HEK293 (cell line): ENCODE data around the gene CDH12.
"Not testable (repeated sequence)": the region's sequence is repeated elsewhere in the genome, so short reads cannot be mapped to it uniquely, and the experiment has no call there.

Source experiments
- CTCF ChIA-PET: fragments of 350-600 bp; formaldehyde crosslinking; extraction: SDS; loops from one replicate; lab custom pipeline; 2021; ENCODE audit warnings: antibody characterized with exemption; lab: Yijun Ruan, JAX
- POLR2A ChIA-PET: fragments of 300-600 bp; formaldehyde crosslinking; extraction: SDS; loops from one replicate; lab custom pipeline; 2020; ENCODE audit warnings: antibody characterized with exemption, inconsistent platforms; lab: Yijun Ruan, JAX
- H3K27ac ChIP-seq: fragments of 200-500 bp; sonication (Bioruptor generic); 2 replicates; pipeline ENCODE4 v1.5.1; 2014; ENCODE audit warnings: low read depth, low read length, control low read depth, inconsistent platforms; ENCODE audit errors: extremely low read depth
- H3K36me3 ChIP-seq, 2 experiments: fragments of 200-500 bp in 1 of 2; sonication (Bioruptor generic) in 1 of 2; 1 replicate in 1 of 2; 2 replicates in 1 of 2; pipeline ENCODE4 v1.5.1; 2014 to 2017; ENCODE audit warnings: inconsistent platforms in 2 of 2, low read length in 2 of 2; ENCODE audit not compliant: control insufficient read depth in 2 of 2, insufficient read depth in 1 of 2
- H3K4me1 ChIP-seq: fragments of 200-500 bp; sonication (Bioruptor generic); 2 replicates; pipeline ENCODE4 v1.5.1; 2014; ENCODE audit warnings: mild to moderate bottlenecking, low read length, inconsistent platforms; ENCODE audit not compliant: control insufficient read depth, insufficient read depth
- H3K4me3 ChIP-seq: 2 replicates; pipeline ENCODE4 v1.5.1; 2011; ENCODE audit warnings: low read depth, mild to moderate bottlenecking, control low read depth, low read length, moderate library complexity
- H3K9me3 ChIP-seq: fragments of 200-500 bp; sonication (Bioruptor generic); 2 replicates; pipeline ENCODE4 v1.5.1; 2014; ENCODE audit warnings: low read depth, low read length, inconsistent platforms; ENCODE audit not compliant: control insufficient read depth, insufficient read depth
- GLI2 ChIP-seq: fragments of 450-650 bp; formaldehyde crosslinking; IDR thresholded peaks from 2 replicates; pipeline ENCODE4; 2017; ENCODE audit warnings: missing biosample characterization, missing genetic modification characterization, low read depth, borderline replicate concordance
- WT1 ChIP-seq: fragments of 450-650 bp; formaldehyde crosslinking; IDR thresholded peaks from 2 replicates; pipeline ENCODE4 v1.5.1; 2016; ENCODE audit warnings: missing biosample characterization, missing genetic modification characterization
- YY2 ChIP-seq: fragments of 450-650 bp; formaldehyde crosslinking; IDR thresholded peaks from 2 replicates; pipeline ENCODE4 v1.5.1; 2016; ENCODE audit warnings: missing biosample characterization, missing genetic modification characterization
- ZBTB20 ChIP-seq: fragments of 450-650 bp; formaldehyde crosslinking; IDR thresholded peaks from 2 replicates; pipeline ENCODE4 v1.5.1; 2016; ENCODE audit warnings: missing biosample characterization, missing genetic modification characterization
- ZBTB48 ChIP-seq: fragments of 450-650 bp; formaldehyde crosslinking; IDR thresholded peaks from 2 replicates; pipeline ENCODE4 v1.5.1; 2016; ENCODE audit warnings: missing biosample characterization, missing genetic modification characterization
- ZBTB8A ChIP-seq: fragments of 450-650 bp; formaldehyde crosslinking; IDR thresholded peaks from 2 replicates; pipeline ENCODE4 v1.5.1; 2016; ENCODE audit warnings: missing biosample characterization, missing genetic modification characterization
- ZFHX2 ChIP-seq: fragments of 450-650 bp; formaldehyde crosslinking; conservative IDR thresholded peaks from 2 replicates; pipeline ENCODE4 v1.5.1; 2016; ENCODE audit warnings: missing biosample characterization, missing genetic modification characterization
- ZNF274 ChIP-seq, 2 experiments: fragments of 200-500 bp in 1 of 2; fragments of 450-650 bp in 1 of 2; sonication (Bioruptor generic) in 1 of 2; formaldehyde crosslinking in 1 of 2; IDR thresholded peaks; 2 replicates each; pipeline versions ENCODE4 v1.5.1 to v1.6.1; 2014 to 2016; ENCODE audit warnings: borderline replicate concordance in 1 of 2, inconsistent platforms in 1 of 2, low read length in 1 of 2, missing biosample characterization in 1 of 2, missing genetic modification characterization in 1 of 2
- ZNF292 ChIP-seq: fragments of 450-650 bp; formaldehyde crosslinking; IDR thresholded peaks from 2 replicates; pipeline ENCODE4 v1.5.1; 2016; ENCODE audit warnings: low read depth, missing biosample characterization, missing genetic modification characterization, borderline replicate concordance
- ZNF302 ChIP-seq: fragments of 450-650 bp; formaldehyde crosslinking; IDR thresholded peaks from 2 replicates; pipeline ENCODE4 v1.5.1; 2016; ENCODE audit warnings: missing biosample characterization, missing genetic modification characterization, low read depth
- ZNF426 ChIP-seq: fragments of 450-650 bp; formaldehyde crosslinking; IDR thresholded peaks from 2 replicates; pipeline ENCODE4 v1.5.1; 2017; ENCODE audit warnings: missing biosample characterization, missing genetic modification characterization, mild to moderate bottlenecking, inconsistent platforms, moderate library complexity
- ZNF433 ChIP-seq: fragments of 450-650 bp; formaldehyde crosslinking; IDR thresholded peaks from 2 replicates; pipeline ENCODE4 v1.5.1; 2016; ENCODE audit warnings: missing biosample characterization, missing genetic modification characterization, low read depth
- ZNF514 ChIP-seq: fragments of 450-650 bp; formaldehyde crosslinking; IDR thresholded peaks from 2 replicates; pipeline ENCODE4 v1.5.1; 2016; ENCODE audit warnings: missing biosample characterization, missing genetic modification characterization
- ZNF610 ChIP-seq: fragments of 450-650 bp; formaldehyde crosslinking; IDR thresholded peaks from 2 replicates; pipeline ENCODE4 v1.5.1; 2016; ENCODE audit warnings: missing biosample characterization, missing genetic modification characterization, borderline replicate concordance
- ZNF660 ChIP-seq: fragments of 450-650 bp; IDR thresholded peaks from 2 replicates; pipeline ENCODE4 v1.5.1; 2018; ENCODE audit warnings: missing biosample characterization, mild to moderate bottlenecking, missing genetic modification characterization
- ZNF701 ChIP-seq: fragments of 450-650 bp; formaldehyde crosslinking; IDR thresholded peaks from 2 replicates; pipeline ENCODE4 v1.5.1; 2016; ENCODE audit warnings: missing biosample characterization, missing genetic modification characterization
- ZXDB ChIP-seq: fragments of 450-650 bp; formaldehyde crosslinking; IDR thresholded peaks from 2 replicates; pipeline ENCODE4 v1.5.1; 2016; ENCODE audit warnings: missing biosample characterization, missing genetic modification characterization
- TF ChIP-seq, protein P1 (sequence below): fragments of 450-650 bp; formaldehyde crosslinking; IDR thresholded peaks from 2 replicates; pipeline ENCODE4 v1.5.1; 2016; ENCODE audit warnings: missing biosample characterization, missing genetic modification characterization, borderline replicate concordance
- TF ChIP-seq, protein P2 (sequence below): fragments of 450-650 bp; formaldehyde crosslinking; conservative IDR thresholded peaks from 2 replicates; pipeline ENCODE4 v1.5.1; 2016; ENCODE audit warnings: low read depth, missing biosample characterization, missing genetic modification characterization
- TF ChIP-seq, protein P3 (sequence below): fragments of 450-650 bp; formaldehyde crosslinking; IDR thresholded peaks from 2 replicates; pipeline ENCODE4 v1.5.1; 2016; ENCODE audit warnings: missing biosample characterization, missing genetic modification characterization
- TF ChIP-seq, protein P4 (sequence below): fragments of 450-650 bp; formaldehyde crosslinking; conservative IDR thresholded peaks from 2 replicates; pipeline ENCODE4 v1.5.1; 2016; ENCODE audit warnings: low read depth, missing biosample characterization, missing genetic modification characterization

The CDH12 gene

DNA sequence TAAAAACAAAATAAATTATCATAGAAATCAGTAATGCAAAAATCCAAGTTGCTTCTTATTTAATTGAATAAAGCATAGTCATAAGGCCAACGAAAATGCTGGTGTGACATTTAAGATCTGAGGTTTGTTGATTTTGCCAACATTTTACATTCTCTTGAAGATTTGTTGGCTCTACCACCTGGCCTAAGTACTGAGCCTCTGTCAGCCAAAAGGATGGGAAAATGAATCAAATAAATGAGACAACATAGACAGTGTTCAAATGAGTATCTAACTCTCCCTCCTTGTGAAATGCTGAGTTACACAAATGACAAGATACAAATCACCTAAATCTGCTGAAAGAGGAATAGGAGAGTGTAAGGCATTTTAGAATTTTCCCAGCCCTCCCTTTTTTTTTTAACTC, 575.0 kb downstream of the CDH12 start (continued):
- TF ChIP-seq ZNF701 (tag by site-specific recombination): no peak
- TF ChIP-seq ZNF610: no peak
- TF ChIP-seq ZNF274 (IDR thresholded peaks at IDR 0.05; ENCODE audit: low read length): no peak
- TF ChIP-seq ZNF274 (tag by site-specific recombination; IDR thresholded peaks at IDR 0.05; ENCODE audit: borderline replicate concordance): no peak
- no peak for TF ChIP-seq ZNF302 (tag by site-specific recombination)

DNA sequence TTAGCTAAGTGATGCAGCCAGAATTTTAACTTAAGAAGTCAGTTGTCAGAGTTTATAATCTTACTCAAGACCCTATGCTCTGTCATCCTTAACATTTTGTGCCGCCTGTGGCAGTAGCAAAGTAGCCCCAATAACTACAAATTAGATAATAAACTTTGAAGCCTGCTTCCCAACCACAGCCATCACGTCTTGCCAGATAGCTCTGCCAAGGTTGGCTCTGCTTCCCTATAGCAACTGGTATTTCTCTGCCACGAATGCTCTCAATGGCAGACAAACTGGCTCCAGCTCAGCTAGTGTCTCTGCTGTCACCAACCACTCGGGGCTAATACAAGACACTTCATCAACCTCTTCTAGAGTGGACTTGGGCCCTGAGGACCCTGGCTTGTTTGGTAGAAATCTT, 576.1 kb downstream of the CDH12 start:
- no peak overlapping the region for H3K4me3 ChIP-seq
- ChIA-PET CTCF (no interaction called here), POLR2A (no interaction called here)
- H3K4me1 ChIP-seq: no peaks in the 10 kb centered on the region
- H3K36me3 ChIP-seq: no peaks in the 10 kb centered on the region
- no peaks in the 10 kb centered on the region for H3K9me3 ChIP-seq
- TF ChIP-seq WT1 (tag by site-specific recombination) (no peak), ZNF433 (tag by site-specific recombination) (no peak), ZFHX2 (tag by site-specific recombination) (no peak), ZBTB20 (no peak), ZBTB48 (tag by site-specific recombination) (no peak), YY2 (tag by site-specific recombination) (no peak), GLI2 (tag by site-specific recombination) (no peak), ZNF514 (tag by site-specific recombination) (no peak), ZBTB8A (tag by site-specific recombination) (no peak), ZNF426 (tag by site-specific recombination) (no peak), ZXDB (tag by site-specific recombination) (no peak), ZNF660 (tag by site-specific recombination) (no peak), ZNF292 (no peak)
- TF ChIP-seq, protein P1, sequence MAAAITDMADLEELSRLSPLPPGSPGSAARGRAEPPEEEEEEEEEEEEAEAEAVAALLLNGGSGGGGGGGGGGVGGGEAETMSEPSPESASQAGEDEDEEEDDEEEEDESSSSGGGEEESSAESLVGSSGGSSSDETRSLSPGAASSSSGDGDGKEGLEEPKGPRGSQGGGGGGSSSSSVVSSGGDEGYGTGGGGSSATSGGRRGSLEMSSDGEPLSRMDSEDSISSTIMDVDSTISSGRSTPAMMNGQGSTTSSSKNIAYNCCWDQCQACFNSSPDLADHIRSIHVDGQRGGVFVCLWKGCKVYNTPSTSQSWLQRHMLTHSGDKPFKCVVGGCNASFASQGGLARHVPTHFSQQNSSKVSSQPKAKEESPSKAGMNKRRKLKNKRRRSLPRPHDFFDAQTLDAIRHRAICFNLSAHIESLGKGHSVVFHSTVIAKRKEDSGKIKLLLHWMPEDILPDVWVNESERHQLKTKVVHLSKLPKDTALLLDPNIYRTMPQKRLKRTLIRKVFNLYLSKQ (tag by site-specific recombination): no peak
- TF ChIP-seq, protein P2, sequence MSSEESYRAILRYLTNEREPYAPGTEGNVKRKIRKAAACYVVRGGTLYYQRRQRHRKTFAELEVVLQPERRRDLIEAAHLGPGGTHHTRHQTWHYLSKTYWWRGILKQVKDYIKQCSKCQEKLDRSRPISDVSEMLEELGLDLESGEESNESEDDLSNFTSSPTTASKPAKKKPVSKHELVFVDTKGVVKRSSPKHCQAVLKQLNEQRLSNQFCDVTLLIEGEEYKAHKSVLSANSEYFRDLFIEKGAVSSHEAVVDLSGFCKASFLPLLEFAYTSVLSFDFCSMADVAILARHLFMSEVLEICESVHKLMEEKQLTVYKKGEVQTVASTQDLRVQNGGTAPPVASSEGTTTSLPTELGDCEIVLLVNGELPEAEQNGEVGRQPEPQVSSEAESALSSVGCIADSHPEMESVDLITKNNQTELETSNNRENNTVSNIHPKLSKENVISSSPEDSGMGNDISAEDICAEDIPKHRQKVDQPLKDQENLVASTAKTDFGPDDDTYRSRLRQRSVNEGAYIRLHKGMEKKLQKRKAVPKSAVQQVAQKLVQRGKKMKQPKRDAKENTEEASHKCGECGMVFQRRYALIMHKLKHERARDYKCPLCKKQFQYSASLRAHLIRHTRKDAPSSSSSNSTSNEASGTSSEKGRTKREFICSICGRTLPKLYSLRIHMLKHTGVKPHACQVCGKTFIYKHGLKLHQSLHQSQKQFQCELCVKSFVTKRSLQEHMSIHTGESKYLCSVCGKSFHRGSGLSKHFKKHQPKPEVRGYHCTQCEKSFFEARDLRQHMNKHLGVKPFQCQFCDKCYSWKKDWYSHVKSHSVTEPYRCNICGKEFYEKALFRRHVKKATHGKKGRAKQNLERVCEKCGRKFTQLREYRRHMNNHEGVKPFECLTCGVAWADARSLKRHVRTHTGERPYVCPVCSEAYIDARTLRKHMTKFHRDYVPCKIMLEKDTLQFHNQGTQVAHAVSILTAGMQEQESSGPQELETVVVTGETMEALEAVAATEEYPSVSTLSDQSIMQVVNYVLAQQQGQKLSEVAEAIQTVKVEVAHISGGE (tag by site-specific recombination): no peak
- TF ChIP-seq, protein P3, sequence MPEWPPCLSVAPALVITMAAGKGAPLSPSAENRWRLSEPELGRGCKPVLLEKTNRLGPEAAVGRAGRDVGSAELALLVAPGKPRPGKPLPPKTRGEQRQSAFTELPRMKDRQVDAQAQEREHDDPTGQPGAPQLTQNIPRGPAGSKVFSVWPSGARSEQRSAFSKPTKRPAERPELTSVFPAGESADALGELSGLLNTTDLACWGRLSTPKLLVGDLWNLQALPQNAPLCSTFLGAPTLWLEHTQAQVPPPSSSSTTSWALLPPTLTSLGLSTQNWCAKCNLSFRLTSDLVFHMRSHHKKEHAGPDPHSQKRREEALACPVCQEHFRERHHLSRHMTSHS (tag by site-specific recombination): no peak
- H3K27ac ChIP-seq: no peak overlapping the region

DNA sequence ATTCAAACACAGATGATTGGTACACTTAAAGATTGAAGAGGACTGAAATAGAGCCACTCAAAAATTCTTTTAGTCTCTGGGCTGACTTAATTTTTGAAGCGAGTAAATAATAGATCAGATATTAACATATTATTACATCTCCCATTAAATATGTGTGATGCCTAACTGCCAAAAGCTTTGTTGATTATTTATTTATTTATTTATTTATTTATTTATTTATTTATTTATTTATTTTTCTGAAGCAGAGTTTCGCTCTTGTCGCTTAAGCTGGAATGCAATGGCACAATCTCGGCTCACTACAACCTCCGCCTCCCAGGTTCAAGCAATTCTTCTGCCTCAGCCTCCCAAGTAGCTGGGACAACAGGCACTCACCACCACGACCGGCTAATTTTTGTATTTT, 587.3 kb downstream of the CDH12 start:
- CTCF ChIA-PET, H3K4me3 ChIP-seq, H3K27ac ChIP-seq, H3K4me1 ChIP-seq, H3K36me3 ChIP-seq, H3K9me3 ChIP-seq, POLR2A ChIA-PET: not testable (repeated sequence)
- TF ChIP-seq, protein P4, sequence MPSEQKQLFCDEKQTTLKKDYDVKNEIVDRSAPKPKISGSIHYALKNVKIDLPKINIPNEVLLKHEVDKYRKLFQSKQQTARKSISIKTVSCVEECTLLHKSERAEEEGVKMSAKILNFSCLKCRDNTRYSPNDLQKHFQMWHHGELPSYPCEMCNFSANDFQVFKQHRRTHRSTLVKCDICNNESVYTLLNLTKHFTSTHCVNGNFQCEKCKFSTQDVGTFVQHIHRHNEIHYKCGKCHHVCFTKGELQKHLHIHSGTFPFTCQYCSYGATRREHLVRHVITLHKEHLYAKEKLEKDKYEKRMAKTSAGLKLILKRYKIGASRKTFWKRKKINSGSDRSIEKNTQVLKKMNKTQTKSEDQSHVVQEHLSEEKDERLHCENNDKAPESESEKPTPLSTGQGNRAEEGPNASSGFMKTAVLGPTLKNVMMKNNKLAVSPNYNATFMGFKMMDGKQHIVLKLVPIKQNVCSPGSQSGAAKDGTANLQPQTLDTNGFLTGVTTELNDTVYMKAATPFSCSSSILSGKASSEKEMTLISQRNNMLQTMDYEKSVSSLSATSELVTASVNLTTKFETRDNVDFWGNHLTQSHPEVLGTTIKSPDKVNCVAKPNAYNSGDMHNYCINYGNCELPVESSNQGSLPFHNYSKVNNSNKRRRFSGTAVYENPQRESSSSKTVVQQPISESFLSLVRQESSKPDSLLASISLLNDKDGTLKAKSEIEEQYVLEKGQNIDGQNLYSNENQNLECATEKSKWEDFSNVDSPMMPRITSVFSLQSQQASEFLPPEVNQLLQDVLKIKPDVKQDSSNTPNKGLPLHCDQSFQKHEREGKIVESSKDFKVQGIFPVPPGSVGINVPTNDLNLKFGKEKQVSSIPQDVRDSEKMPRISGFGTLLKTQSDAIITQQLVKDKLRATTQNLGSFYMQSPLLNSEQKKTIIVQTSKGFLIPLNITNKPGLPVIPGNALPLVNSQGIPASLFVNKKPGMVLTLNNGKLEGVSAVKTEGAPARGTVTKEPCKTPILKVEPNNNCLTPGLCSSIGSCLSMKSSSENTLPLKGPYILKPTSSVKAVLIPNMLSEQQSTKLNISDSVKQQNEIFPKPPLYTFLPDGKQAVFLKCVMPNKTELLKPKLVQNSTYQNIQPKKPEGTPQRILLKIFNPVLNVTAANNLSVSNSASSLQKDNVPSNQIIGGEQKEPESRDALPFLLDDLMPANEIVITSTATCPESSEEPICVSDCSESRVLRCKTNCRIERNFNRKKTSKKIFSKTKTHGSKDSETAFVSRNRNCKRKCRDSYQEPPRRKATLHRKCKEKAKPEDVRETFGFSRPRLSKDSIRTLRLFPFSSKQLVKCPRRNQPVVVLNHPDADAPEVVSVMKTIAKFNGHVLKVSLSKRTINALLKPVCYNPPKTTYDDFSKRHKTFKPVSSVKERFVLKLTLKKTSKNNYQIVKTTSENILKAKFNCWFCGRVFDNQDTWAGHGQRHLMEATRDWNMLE (tag by site-specific recombination): peak; percentile 84
